ENCODE results near the gene BBOX1. TPM values are rescaled to one million over a fixed set of nuclear protein-coding genes. Genes with fewer than 3 reads are reported as not detected.

BBOX1 gene
- polyA plus RNA-seq, 1 donor from 2014 or later, result not detected

DNA sequence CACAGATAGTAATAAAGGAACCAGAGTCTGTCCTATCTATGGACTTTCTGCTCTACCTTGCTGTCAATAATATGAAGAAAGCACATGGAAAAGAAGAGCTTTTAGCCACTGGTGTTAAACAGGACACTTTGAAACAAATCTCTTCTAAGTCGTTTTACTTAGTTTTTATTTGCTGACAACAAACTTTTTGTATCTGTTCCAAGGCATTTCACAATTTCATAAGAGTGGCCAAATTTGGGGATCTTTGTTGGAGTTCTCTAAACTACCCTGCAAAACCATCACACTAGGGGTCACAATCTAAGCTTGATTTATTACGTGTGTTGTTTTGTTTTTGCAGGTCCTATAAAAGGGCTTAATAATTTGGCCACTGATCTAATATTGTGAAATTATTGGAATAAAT lies 54.4 kb downstream of the BBOX1 start:
- H3K27me3 ChIP-seq (ENCODE audit: insufficient read depth, low read depth, low read length), result no peaks in the 10 kb centered on the region
- H3K4me3 ChIP-seq (ENCODE audit: low read length), result no peak overlapping the region
- H3K9me3 ChIP-seq (ENCODE audit: low read length), result no peaks in the 10 kb centered on the region
- no peak overlapping the region for H3K9ac ChIP-seq (ENCODE audit: low read length)
- no peaks in the 10 kb centered on the region for H3K36me3 ChIP-seq (ENCODE audit: insufficient read depth, low read length)
- no peaks in the 10 kb centered on the region for H3K79me2 ChIP-seq (replicated peaks; ENCODE audit: insufficient read depth, low read length)
- no peak overlapping the region for H3K4me2 ChIP-seq (ENCODE audit: low read length)
- H2AFZ ChIP-seq (ENCODE audit: low read depth, low read length), result no peak overlapping the region
- H3K27ac ChIP-seq (ENCODE audit: low read length), result no peak overlapping the region
- no peaks in the 10 kb centered on the region for H4K20me1 ChIP-seq (ENCODE audit: insufficient read depth)
- H3F3A ChIP-seq (ENCODE audit: insufficient read depth, low read length, poor library complexity, severe bottlenecking), result no peaks in the 10 kb centered on the region
- no peak for TF ChIP-seq EZH2 (IDR thresholded peaks at IDR 0.05; ENCODE audit: borderline replicate concordance, insufficient read depth, low read length, poor library complexity, severe bottlenecking)
- TF ChIP-seq, protein P1, sequence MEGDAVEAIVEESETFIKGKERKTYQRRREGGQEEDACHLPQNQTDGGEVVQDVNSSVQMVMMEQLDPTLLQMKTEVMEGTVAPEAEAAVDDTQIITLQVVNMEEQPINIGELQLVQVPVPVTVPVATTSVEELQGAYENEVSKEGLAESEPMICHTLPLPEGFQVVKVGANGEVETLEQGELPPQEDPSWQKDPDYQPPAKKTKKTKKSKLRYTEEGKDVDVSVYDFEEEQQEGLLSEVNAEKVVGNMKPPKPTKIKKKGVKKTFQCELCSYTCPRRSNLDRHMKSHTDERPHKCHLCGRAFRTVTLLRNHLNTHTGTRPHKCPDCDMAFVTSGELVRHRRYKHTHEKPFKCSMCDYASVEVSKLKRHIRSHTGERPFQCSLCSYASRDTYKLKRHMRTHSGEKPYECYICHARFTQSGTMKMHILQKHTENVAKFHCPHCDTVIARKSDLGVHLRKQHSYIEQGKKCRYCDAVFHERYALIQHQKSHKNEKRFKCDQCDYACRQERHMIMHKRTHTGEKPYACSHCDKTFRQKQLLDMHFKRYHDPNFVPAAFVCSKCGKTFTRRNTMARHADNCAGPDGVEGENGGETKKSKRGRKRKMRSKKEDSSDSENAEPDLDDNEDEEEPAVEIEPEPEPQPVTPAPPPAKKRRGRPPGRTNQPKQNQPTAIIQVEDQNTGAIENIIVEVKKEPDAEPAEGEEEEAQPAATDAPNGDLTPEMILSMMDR (IDR thresholded peaks at IDR 0.05; ENCODE audit: poor library complexity, severe bottlenecking), result no peak
- no peak for TF ChIP-seq TAF1 (IDR thresholded peaks at IDR 0.05; ENCODE audit: low read depth)
- no peak for TF ChIP-seq SMC3 (conservative IDR thresholded peaks at IDR 0.05; ENCODE audit: poor library complexity)
- no peak for TF ChIP-seq RAD21 (conservative IDR thresholded peaks at IDR 0.05)
- no peak for TF ChIP-seq MXI1 (conservative IDR thresholded peaks at IDR 0.05; ENCODE audit: poor library complexity, severe bottlenecking)
- TF ChIP-seq EP300 (conservative IDR thresholded peaks at IDR 0.05; ENCODE audit: poor library complexity, severe bottlenecking), result no peak
- TF ChIP-seq, protein P2, sequence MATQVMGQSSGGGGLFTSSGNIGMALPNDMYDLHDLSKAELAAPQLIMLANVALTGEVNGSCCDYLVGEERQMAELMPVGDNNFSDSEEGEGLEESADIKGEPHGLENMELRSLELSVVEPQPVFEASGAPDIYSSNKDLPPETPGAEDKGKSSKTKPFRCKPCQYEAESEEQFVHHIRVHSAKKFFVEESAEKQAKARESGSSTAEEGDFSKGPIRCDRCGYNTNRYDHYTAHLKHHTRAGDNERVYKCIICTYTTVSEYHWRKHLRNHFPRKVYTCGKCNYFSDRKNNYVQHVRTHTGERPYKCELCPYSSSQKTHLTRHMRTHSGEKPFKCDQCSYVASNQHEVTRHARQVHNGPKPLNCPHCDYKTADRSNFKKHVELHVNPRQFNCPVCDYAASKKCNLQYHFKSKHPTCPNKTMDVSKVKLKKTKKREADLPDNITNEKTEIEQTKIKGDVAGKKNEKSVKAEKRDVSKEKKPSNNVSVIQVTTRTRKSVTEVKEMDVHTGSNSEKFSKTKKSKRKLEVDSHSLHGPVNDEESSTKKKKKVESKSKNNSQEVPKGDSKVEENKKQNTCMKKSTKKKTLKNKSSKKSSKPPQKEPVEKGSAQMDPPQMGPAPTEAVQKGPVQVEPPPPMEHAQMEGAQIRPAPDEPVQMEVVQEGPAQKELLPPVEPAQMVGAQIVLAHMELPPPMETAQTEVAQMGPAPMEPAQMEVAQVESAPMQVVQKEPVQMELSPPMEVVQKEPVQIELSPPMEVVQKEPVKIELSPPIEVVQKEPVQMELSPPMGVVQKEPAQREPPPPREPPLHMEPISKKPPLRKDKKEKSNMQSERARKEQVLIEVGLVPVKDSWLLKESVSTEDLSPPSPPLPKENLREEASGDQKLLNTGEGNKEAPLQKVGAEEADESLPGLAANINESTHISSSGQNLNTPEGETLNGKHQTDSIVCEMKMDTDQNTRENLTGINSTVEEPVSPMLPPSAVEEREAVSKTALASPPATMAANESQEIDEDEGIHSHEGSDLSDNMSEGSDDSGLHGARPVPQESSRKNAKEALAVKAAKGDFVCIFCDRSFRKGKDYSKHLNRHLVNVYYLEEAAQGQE (IDR thresholded peaks at IDR 0.05; ENCODE audit: borderline replicate concordance), result no peak
- TF ChIP-seq POLR2AphosphoS5 (IDR thresholded peaks at IDR 0.05), result no peak
- H3K9me2 ChIP-seq (ENCODE audit: insufficient read depth, low read length), result no peaks in the 10 kb centered on the region

DNA sequence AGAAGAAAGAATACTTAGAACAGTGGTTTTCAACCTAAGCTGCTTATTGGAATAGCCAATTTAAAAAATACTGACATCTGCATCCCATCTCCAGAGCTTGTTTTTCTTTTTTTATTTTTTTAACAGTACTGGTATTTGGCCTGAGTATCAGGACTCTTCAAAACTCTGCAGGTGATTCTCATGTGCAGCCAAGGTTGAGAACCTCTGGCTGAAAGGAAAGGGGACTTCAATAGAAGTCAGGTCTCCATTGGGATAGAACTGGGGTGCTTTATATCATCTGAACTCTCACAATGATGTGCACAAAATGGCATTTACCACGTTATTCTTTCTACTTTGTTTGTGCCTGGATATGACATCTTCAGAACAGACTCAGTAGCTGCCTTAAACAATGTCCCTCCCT lies 55.3 kb downstream of the BBOX1 start:
- TF ChIP-seq EP300 (conservative IDR thresholded peaks at IDR 0.05; ENCODE audit: poor library complexity, severe bottlenecking), result no peak
- TF ChIP-seq RAD21 (conservative IDR thresholded peaks at IDR 0.05), result no peak
- no peak for TF ChIP-seq SMC3 (conservative IDR thresholded peaks at IDR 0.05; ENCODE audit: poor library complexity)
- no peak for TF ChIP-seq TAF1 (IDR thresholded peaks at IDR 0.05; ENCODE audit: low read depth)
- TF ChIP-seq POLR2AphosphoS5 (IDR thresholded peaks at IDR 0.05), result no peak
- TF ChIP-seq, protein P2 (IDR thresholded peaks at IDR 0.05; ENCODE audit: borderline replicate concordance), result no peak
- TF ChIP-seq MXI1 (conservative IDR thresholded peaks at IDR 0.05; ENCODE audit: poor library complexity, severe bottlenecking), result no peak
- TF ChIP-seq, protein P1 (IDR thresholded peaks at IDR 0.05; ENCODE audit: poor library complexity, severe bottlenecking), result no peak
- no peak for TF ChIP-seq EZH2 (IDR thresholded peaks at IDR 0.05; ENCODE audit: borderline replicate concordance, insufficient read depth, low read length, poor library complexity, severe bottlenecking)
- Histone ChIP-seq H3K79me2 (replicated peaks; ENCODE audit: insufficient read depth, low read length) (no peaks in the 10 kb centered on the region), H4K20me1 (ENCODE audit: insufficient read depth) (no peaks in the 10 kb centered on the region), H3K4me2 (ENCODE audit: low read length) (no peak overlapping the region), H3K9me3 (ENCODE audit: low read length) (no peaks in the 10 kb centered on the region), H3K27me3 (ENCODE audit: insufficient read depth, low read depth, low read length) (no peaks in the 10 kb centered on the region), H3F3A (ENCODE audit: insufficient read depth, low read length, poor library complexity, severe bottlenecking) (no peaks in the 10 kb centered on the region), H3K36me3 (ENCODE audit: insufficient read depth, low read length) (no peaks in the 10 kb centered on the region), H3K9ac (ENCODE audit: low read length) (no peak overlapping the region), H2AFZ (ENCODE audit: low read depth, low read length) (no peak overlapping the region), H3K27ac (ENCODE audit: low read length) (no peak overlapping the region), H3K4me3 (ENCODE audit: low read length) (no peak overlapping the region), H3K9me2 (ENCODE audit: insufficient read depth, low read length) (no peaks in the 10 kb centered on the region)

Data from neural cell (in vitro differentiated cells).